HEK293 (cell line): ENCODE measurements around the gene SYTL2.

Experiments used
- CTCF ChIA-PET: fragments of 350-600 bp; formaldehyde crosslinking; extraction: SDS; loops from one replicate; lab custom pipeline; 2021; ENCODE audit warnings: antibody characterized with exemption; lab: Yijun Ruan, JAX
- POLR2A ChIA-PET: fragments of 300-600 bp; formaldehyde crosslinking; extraction: SDS; loops from one replicate; lab custom pipeline; 2020; ENCODE audit warnings: antibody characterized with exemption, inconsistent platforms; lab: Yijun Ruan, JAX
- H3K27ac ChIP-seq: fragments of 200-500 bp; sonication (Bioruptor generic); 2 replicates; pipeline ENCODE4 v1.5.1; 2014; ENCODE audit warnings: low read depth, low read length, control low read depth, inconsistent platforms; ENCODE audit errors: extremely low read depth
- H3K36me3 ChIP-seq, 2 experiments: fragments of 200-500 bp in 1 of 2; sonication (Bioruptor generic) in 1 of 2; 1 replicate in 1 of 2; 2 replicates in 1 of 2; pipeline ENCODE4 v1.5.1; 2014 to 2017; ENCODE audit warnings: inconsistent platforms in 2 of 2, low read length in 2 of 2; ENCODE audit not compliant: control insufficient read depth in 2 of 2, insufficient read depth in 1 of 2
- H3K4me1 ChIP-seq: fragments of 200-500 bp; sonication (Bioruptor generic); 2 replicates; pipeline ENCODE4 v1.5.1; 2014; ENCODE audit warnings: mild to moderate bottlenecking, low read length, inconsistent platforms; ENCODE audit not compliant: control insufficient read depth, insufficient read depth
- H3K4me3 ChIP-seq: 2 replicates; pipeline ENCODE4 v1.5.1; 2011; ENCODE audit warnings: low read depth, mild to moderate bottlenecking, control low read depth, low read length, moderate library complexity
- H3K9me3 ChIP-seq: fragments of 200-500 bp; sonication (Bioruptor generic); 2 replicates; pipeline ENCODE4 v1.5.1; 2014; ENCODE audit warnings: low read depth, low read length, inconsistent platforms; ENCODE audit not compliant: control insufficient read depth, insufficient read depth
- ELK4 ChIP-seq: IDR thresholded peaks from 2 replicates; pipeline ENCODE4 v1.6.1; 2011; ENCODE audit warnings: mild to moderate bottlenecking, low read depth, low read length, borderline replicate concordance
- FEZF1 ChIP-seq: fragments of 450-650 bp; formaldehyde crosslinking; IDR thresholded peaks from 2 replicates; pipeline ENCODE4 v1.5.1; 2016; ENCODE audit warnings: missing biosample characterization, missing genetic modification characterization
- SP3 ChIP-seq: fragments of 450-650 bp; formaldehyde crosslinking; IDR thresholded peaks from 2 replicates; pipeline ENCODE4 v1.5.1; 2016; ENCODE audit warnings: missing biosample characterization, missing genetic modification characterization
- SP7 ChIP-seq: fragments of 450-650 bp; formaldehyde crosslinking; IDR thresholded peaks from 2 replicates; pipeline ENCODE4 v1.5.1; 2016; ENCODE audit warnings: missing biosample characterization, missing genetic modification characterization
- ZEB2 ChIP-seq: fragments of 450-650 bp; formaldehyde crosslinking; IDR thresholded peaks from 2 replicates; pipeline ENCODE4 v1.5.1; 2016; ENCODE audit warnings: missing biosample characterization, missing genetic modification characterization
- ZIC2 ChIP-seq: fragments of 450-650 bp; formaldehyde crosslinking; IDR thresholded peaks from 2 replicates; pipeline ENCODE4 v1.5.1; 2016; ENCODE audit warnings: missing biosample characterization, missing genetic modification characterization
- ZNF146 ChIP-seq: fragments of 450-650 bp; formaldehyde crosslinking; IDR thresholded peaks from 2 replicates; pipeline ENCODE4 v1.5.1; 2016; ENCODE audit warnings: missing biosample characterization, missing genetic modification characterization
- ZNF211 ChIP-seq: fragments of 450-650 bp; formaldehyde crosslinking; IDR thresholded peaks from 2 replicates; pipeline ENCODE4 v1.5.1; 2016; ENCODE audit warnings: low read depth, missing biosample characterization, missing genetic modification characterization
- ZNF350 ChIP-seq: fragments of 450-650 bp; formaldehyde crosslinking; IDR thresholded peaks from 2 replicates; pipeline ENCODE4 v1.5.0; 2017; ENCODE audit warnings: missing biosample characterization, mild to moderate bottlenecking, missing genetic modification characterization
- ZNF394 ChIP-seq: fragments of 450-650 bp; formaldehyde crosslinking; IDR thresholded peaks from 2 replicates; pipeline ENCODE4 v1.5.1; 2016; ENCODE audit warnings: missing biosample characterization, missing genetic modification characterization, mild to moderate bottlenecking, moderate library complexity, borderline replicate concordance
- ZNF398 ChIP-seq: fragments of 450-650 bp; formaldehyde crosslinking; IDR thresholded peaks from 2 replicates; pipeline ENCODE4 v1.5.1; 2017; ENCODE audit warnings: missing biosample characterization, missing genetic modification characterization
- ZNF530 ChIP-seq: fragments of 450-650 bp; formaldehyde crosslinking; IDR thresholded peaks from 2 replicates; pipeline ENCODE4 v1.5.1; 2016; ENCODE audit warnings: low read depth, missing biosample characterization, missing genetic modification characterization
- ZNF561 ChIP-seq: fragments of 450-650 bp; IDR thresholded peaks from 2 replicates; pipeline ENCODE4 v1.5.1; 2018; ENCODE audit warnings: missing biosample characterization, missing genetic modification characterization, borderline replicate concordance
- ZNF585B ChIP-seq: fragments of 450-650 bp; formaldehyde crosslinking; IDR thresholded peaks from 2 replicates; pipeline ENCODE4 v1.5.1; 2016; ENCODE audit warnings: missing biosample characterization, missing genetic modification characterization
- ZNF600 ChIP-seq: fragments of 450-650 bp; formaldehyde crosslinking; IDR thresholded peaks from 2 replicates; pipeline ENCODE4 v1.5.1; 2016; ENCODE audit warnings: missing biosample characterization, missing genetic modification characterization
- ZNF629 ChIP-seq: fragments of 450-650 bp; formaldehyde crosslinking; IDR thresholded peaks from 2 replicates; pipeline ENCODE4 v1.5.1; 2017; ENCODE audit warnings: missing biosample characterization, missing genetic modification characterization
- ZNF639 ChIP-seq: fragments of 450-650 bp; formaldehyde crosslinking; IDR thresholded peaks from 2 replicates; pipeline ENCODE4 v1.5.1; 2016; ENCODE audit warnings: missing biosample characterization, missing genetic modification characterization
- ZNF654 ChIP-seq: fragments of 450-650 bp; formaldehyde crosslinking; IDR thresholded peaks from 2 replicates; pipeline ENCODE4 v1.5.1; 2016; ENCODE audit warnings: low read depth, missing biosample characterization, missing genetic modification characterization
- ZNF670 ChIP-seq: fragments of 450-650 bp; formaldehyde crosslinking; IDR thresholded peaks from 2 replicates; pipeline ENCODE4 v1.5.1; 2016; ENCODE audit warnings: missing biosample characterization, missing genetic modification characterization, low read depth
- ZNF677 ChIP-seq: fragments of 450-650 bp; IDR thresholded peaks from 2 replicates; pipeline ENCODE4 v1.5.0; 2018; ENCODE audit warnings: missing biosample characterization, mild to moderate bottlenecking, missing genetic modification characterization, moderate library complexity

The SYTL2 gene

GRCh38 chr11:85831050-85831449 is 20.1 kb upstream of the SYTL2 start:
- Histone ChIP-seq H3K27ac (no peak overlapping the region), H3K4me3 (no peak overlapping the region), H3K36me3 (no peaks in the 10 kb centered on the region), H3K9me3 (no peaks in the 10 kb centered on the region), H3K4me1 (peaks cover 10% of the 10 kb centered on the region)
- CTCF ChIA-PET, result interaction anchor here (0.7 to 1.0 kb wide), 2 partner anchors 23 to 24 kb away, joined by 3 to 5 read pairs; partner anchors contain the start of gene CCDC83
- TF ChIP-seq ELK4, result no peak
- POLR2A ChIA-PET, result no interaction called here

- peak; percentile 91 for TF ChIP-seq ZNF146 (tag by site-specific recombination)
- TF ChIP-seq ZNF398 (tag by site-specific recombination), result no peak
- Histone ChIP-seq H3K4me3 (no peak overlapping the region), H3K9me3 (no peaks in the 10 kb centered on the region), H3K36me3 (no peaks in the 10 kb centered on the region), H3K27ac (no peak overlapping the region), H3K4me1 (peaks cover 10% of the 10 kb centered on the region)
- ChIA-PET CTCF (interaction anchor here (1.2 kb wide), 1 partner anchor 26 kb away, joined by 7 read pairs; the partner anchor contains the start of gene CCDC83), POLR2A (interaction anchor here (1.5 kb wide), 1 partner anchor 33 kb away, joined by 5 read pairs; no protein-coding TSS in a partner anchor)
Measured at GRCh38 chr11:85829172-85829571, 18.2 kb upstream of the SYTL2 start.

GRCh38 chr11:85828640-85828978 is 17.7 kb upstream of the SYTL2 start:
- ChIA-PET POLR2A (interaction anchor here (1.5 kb wide), 1 partner anchor 32 kb away, joined by 5 read pairs; no protein-coding TSS in a partner anchor), CTCF (interaction anchor here (1.2 kb wide), 1 partner anchor 26 kb away, joined by 7 read pairs; the partner anchor contains the start of gene CCDC83)
- Histone ChIP-seq H3K9me3 (no peaks in the 10 kb centered on the region), H3K4me1 (peaks cover 10% of the 10 kb centered on the region), H3K4me3 (no peak overlapping the region), H3K27ac (no peak overlapping the region; the same call in 1 of the 2 replicates), H3K36me3 (no peaks in the 10 kb centered on the region)
- no peak for TF ChIP-seq ZNF530
- TF ChIP-seq ZNF654 (tag by site-specific recombination), result no peak
- no peak for TF ChIP-seq ZNF585B (tag by site-specific recombination)
- no peak for TF ChIP-seq ZNF670 (tag by site-specific recombination)
- no peak for TF ChIP-seq ZNF211 (tag by site-specific recombination)
- TF ChIP-seq SP7, result 0 out of 2 replicates have a peak, but pooled peaks have one; percentile 11
- no peak for TF ChIP-seq ZNF639 (tag by site-specific recombination)

GRCh38 chr11:85827748-85828639 is 17.1 kb upstream of the SYTL2 start:
- Histone ChIP-seq H3K4me1 (peaks cover 10% of the 10 kb centered on the region), H3K27ac (no peak overlapping the region; the same call in 1 of the 2 replicates), H3K36me3 (no peaks in the 10 kb centered on the region), H3K4me3 (no peak overlapping the region), H3K9me3 (no peaks in the 10 kb centered on the region)
- CTCF ChIA-PET, result interaction anchor here (0.6 to 3.2 kb wide), 6 partner anchors 9 to 232 kb away, joined by 3 to 21 read pairs (median 4); partner anchors contain the start of gene CCDC83
- POLR2A ChIA-PET, result interaction anchor here (1.5 kb wide), 1 partner anchor 32 kb away, joined by 5 read pairs; no protein-coding TSS in a partner anchor
- TF ChIP-seq FEZF1 (tag by site-specific recombination) (peak; percentile 53; the same call in 1 of the 2 replicates), ZNF629 (tag by site-specific recombination) (peak; percentile 68), ZNF677 (tag by site-specific recombination) (no peak), SP3 (peak; percentile 21; the same call in 1 of the 2 replicates), ZNF394 (tag by site-specific recombination) (peak; percentile 35; the same call in 1 of the 2 replicates), ZNF561 (tag by site-specific recombination) (no peak), ZNF600 (tag by site-specific recombination) (no peak), ZIC2 (no peak), ZNF146 (tag by site-specific recombination) (no peak), ZEB2 (tag by site-specific recombination) (peak; percentile 54; the same call in 1 of the 2 replicates), ZNF350 (tag by site-specific recombination) (no peak)
